ENCODE results near the gene SMIM22.

Gene SMIM22

DNA sequence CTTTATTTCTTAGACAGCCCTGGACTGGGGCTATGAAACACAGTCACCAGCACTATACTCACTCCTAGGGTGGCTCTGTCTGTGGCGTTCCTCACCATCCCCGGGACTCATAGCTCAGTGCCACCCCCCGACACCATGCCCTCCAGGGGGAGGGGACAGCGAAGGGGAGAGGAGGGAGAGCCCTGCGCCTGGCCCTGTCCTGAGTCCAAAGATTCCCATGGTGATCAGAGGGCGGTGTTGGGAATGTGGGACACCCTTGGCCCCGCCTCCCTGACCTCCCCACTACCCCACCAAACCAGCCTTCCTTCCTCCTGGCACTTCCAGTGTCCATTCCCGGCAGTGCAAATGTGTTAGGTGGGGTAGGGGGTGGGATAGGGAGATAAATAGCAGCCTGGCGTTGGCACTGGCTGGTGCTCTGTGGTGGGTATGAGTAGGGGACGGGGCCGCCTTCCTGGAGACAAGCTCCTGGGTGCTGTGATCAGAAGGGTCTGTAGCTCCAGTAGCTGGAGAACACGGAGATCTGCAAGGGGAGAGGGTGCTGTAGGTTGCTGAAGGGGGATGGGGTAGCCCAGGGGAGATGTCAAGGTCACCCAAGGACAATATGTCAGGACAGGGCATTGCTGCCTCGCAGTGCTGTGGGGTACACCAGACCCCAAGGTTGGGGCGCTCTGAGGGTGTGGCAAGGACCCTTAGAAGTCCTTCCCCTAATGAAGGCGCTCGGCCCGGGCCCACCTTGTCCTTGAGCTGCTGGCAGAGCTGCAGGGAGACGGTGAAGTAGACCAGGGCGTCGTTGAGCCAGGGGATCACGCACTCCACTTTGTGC lies 2.0 kb downstream of the SMIM22 start:
- no peak for DNase-seq (ENCODE audit: low read depth)

DNA sequence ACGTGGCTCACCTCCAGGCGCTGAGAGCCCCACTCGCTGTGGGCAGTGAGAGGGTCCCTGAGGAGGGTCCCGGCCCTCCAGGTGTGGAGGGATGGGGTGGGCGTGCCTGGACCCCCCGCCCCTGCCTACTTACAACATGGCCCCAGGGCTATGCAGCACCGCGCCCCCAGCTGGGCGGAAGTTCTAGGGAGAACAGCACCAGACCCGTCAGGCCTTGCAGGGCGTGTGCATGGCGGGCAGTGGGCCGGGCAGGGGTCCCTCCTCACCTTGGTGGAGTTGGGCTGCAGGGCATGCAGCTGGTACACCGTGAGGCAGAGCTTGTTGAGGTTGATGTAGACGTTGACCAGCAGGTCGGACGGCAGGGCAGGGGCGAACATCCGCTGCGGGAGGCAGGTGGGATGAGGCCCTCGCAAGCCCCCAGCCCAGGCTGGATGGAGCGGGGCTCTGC lies 2.7 kb downstream of the SMIM22 start:
- DNase-seq (ENCODE audit: low read depth), result no peak

DNA sequence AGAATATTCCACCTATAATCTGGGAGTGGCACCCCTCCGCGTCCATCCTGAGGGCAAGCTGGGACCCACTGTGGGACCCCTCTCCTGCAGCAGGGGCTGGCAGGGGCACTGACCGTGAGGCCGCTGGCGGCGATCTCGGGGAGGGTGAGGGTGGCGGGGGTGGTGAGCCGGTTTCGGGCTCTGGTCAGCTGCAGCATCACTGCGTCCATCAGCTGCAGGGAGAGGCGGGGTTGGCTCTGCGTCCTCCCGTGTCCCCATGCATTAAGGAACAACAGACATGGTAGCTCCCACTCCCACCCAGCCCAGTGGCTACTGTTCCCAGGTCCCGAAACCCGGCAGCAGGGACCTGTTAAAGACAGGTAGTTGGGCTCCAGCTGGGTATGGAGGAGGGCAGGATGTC lies 3.3 kb downstream of the SMIM22 start:
- no peak for DNase-seq (ENCODE audit: low read depth)

DNA sequence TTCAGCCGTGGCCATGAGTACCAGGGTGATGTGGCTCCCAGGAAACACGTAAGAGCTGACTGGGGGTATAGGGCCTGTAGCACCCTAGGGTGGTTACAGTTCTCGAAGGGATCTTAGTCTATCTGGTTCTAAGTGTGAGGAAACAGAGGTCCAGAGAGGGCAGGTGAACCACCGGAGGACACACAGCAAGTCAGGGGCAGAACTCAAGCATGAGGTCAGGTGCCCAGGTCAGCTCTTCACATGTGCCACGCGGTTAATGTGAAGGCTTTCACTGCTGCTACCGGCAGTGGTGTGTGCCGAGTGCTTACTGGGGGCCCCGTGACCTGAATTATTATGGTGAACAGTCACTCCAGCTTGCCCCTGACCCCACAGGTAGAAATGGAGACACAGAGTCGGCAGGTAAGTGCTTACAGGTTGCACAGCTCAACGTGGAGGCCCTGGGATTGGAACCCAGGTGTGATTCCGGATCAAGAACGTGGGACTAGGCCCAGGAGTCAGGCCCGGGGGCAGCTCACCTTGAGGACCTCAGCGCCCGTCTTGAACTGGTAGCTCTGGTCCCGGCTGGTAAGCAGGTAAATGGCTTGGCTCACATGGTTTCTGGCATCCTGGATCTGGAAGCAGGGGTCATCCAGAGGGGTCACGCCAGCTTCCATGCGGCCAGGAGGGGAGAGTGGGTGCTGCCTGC lies 4.1 kb downstream of the SMIM22 start:
- no peak for DNase-seq (ENCODE audit: low read depth)

DNA sequence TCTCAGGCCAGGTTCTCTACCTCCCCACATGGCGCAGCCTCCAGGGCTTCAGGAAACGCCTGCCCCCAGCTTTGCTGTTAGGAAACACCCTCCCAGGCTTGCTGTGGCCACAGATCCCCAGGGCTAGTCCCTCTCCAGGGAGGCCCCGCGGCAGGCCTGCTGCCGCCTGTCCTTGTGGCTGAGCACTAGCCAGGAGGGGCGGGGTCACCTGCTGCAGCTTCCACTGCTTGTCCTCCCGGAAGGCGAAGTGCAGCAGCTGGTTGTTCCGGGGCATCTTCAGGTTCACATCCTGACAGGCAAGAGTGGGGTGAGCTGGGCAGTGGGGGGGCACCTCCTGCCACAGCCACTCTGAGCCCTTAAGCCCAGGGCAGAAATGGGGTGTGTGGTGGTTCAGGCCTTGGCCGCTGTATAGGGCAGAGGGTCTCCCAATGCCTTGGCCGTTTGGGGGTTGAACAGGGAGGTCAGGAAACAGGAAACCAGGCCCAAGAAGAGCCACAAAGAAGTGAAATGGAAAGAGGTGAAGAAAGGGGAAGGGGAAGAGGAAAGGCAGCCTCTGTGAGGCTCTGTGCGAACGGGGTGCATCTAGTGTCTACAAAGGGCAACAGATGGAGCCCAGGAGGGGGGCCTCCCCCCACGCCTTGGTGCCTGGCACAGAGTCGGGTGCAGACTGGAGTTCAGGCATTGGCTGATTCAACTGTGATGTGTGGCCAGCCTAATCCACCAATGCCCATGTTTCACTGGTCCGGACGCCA lies 5.3 kb downstream of the SMIM22 start:
- DNase-seq (ENCODE audit: low read depth), result no peak

DNA sequence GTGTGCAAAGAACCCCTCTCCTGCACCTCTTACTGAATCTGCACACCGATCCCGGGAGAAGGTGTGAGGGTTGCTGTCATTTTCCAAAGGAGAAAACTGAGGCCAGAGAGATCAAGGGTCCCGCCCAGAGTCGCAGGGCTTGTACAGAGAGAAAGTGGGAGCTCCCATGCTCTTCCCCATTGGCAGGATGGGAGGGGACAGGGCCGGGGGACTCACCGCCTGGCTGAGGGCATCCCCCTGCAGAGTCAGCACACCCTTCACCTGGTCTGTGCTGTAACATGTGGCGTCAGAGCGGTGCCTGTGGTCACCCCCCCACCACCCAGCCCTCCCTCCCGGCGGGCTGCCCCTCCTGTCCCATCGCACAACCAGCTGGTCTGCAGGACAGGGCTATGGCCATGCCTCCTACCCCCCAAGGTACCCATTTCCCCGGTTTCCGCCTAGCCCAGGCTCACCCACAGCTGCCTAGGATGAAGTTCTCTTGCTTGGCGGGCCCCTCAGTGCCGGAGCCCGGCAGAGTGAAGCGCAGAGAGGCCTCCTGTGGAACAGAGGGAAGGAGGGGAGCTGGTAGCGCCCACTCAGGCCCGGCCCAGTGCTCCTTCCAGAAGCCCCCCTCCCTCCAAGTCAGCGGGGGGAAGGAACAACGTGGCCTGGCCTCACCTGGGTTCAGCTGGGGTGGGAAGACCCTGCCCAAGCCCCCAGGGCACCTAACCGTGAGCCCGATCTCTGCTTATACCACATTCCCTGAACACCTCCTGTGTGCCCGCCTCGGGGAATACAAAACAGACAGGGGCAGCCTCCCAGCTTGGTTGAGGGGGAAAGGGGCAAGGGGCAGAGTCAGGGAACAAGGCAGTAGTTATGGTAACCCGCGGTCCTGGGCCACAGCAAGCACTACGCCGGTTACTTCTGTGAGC lies 6.1 kb downstream of the SMIM22 start:
- DNase-seq (ENCODE audit: low read depth), result no peak

DNA sequence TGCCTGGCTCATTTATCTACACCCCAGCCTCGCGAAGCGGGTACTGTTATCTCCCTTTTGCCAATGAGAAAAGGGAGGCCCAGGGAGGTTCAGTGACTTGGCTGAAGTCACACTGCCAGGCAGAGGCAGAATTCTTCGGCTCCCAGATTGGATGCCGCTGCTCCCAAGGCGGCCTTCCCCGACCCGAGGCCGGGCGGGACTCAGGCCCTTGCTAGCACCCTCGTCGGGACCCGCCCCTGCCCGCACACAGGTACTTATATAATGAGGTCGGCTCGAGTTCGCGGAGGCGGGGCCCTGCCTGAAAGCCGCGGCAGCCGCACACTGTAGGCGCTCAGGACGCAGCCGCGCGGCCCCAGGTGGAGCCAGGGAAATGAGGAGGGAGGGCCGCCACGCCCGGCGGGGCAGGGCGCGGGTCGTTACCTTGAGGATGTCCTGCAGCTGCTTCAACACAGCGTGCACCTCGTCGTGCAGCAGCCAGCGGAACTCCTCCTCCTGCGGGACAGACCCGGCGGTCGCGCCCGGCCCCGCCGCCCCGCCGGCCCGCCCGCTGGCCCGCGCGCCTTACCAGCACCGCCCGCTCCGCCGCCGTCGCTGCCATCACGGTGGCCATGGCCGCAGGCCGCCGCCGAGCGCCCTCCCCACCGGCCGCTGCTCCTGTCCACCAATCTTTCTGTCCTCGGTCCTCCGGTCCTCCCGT lies 6.9 kb downstream of the SMIM22 start, which contains the start of gene ROGDI:
ROGDI (minus strand) TSS at position 672 of the 697 bp plus-strand sequence; CDS start at position 610, 62 bp downstream.
- DNase-seq (ENCODE audit: low read depth), result peak; percentile 83

DNA sequence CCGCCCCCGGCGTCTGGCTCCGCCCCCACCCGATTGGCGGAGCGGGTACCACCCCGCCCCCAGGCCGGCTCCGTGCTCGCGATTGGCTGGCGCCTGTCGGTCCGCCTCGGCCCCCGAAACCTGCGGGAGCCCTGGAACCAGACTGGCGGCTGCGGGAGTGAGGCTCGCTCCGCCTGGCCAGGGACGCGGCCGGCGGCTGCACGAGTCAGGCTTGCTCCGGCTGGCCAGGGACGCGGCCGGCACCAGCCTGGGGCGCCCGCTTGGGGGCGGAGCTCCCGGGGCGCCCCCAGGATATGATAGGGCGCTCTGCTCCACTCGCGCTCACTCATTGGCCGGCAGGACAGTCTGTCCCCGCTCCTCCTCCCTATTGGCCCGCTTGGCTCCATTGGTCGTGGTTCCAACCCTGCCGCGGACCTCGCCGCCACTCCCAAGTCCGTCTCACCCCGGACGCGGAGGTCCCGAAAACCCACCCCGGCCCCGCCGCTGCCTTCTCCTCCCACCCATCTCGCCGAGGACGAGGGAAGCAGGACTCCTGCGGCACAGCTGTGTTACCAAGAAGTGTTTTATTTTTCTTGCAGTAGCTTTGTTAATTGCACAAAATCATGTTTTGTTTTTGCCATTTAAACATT lies 7.6 kb downstream of the SMIM22 start:
- DNase-seq (ENCODE audit: low read depth), result peak; percentile 81

DNA sequence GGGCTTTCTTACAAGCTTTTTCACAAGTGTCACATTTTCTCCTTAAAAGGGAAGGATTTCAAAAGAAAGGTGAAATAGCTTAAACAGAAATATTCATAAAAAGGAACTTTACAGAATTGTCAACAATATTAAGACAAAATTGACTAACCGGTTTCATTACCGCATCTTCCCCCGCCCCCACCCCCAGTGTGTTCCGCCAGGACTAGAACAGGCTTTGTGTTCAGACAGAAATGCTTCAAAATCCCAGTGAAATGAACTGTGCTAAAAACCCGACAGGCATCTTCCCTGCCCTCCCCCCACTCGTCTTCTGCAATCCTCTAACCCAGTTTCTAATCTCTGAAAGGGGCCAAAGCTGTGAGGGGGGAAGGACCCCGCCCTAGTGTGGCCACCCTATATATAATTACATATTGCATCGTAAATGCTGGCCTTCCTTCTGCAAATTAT lies 8.3 kb downstream of the SMIM22 start:
- no peak for DNase-seq (ENCODE audit: low read depth)

DNA sequence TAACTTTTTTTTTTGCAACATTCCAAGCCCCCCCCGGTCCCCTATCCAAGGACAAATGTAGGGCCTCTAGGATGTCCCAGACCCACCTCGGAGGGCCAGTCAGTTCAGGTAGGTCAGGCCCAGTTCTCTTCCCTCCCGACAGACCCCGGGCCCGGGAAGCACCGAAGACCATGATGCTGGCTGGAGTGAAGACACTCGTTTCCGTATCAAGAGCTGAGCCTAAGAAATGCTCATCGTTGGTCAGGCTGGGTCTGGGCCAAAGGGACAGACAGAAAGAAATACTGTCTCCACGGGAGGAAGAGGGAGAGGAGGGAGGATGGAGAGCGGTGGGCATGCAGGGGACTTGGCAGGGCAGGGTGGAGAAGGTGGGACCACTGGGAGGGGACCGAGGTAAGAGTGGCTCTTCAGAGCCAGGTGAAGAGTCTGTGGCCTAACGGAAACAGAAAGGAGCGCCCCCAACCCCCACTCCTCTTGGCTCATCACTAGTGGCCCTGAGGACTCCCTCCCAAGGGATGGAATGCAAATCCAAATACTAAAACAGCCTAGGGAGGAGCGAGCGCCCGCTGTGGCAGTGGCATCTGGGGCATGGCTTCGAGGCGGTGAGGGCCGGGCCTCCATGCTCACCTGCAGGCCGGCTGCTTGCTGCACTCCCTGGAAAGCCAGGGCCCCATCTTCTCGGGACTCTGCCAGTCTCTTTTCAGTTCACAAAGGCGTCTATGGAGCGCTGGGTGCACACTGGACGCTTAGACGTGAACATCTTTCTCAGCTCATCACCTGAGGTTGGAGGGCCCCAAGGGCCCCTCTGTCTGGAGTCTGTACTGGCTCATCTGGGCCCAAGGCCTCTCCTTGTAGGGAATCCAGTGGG lies 9.0 kb downstream of the SMIM22 start:
- no peak for DNase-seq (ENCODE audit: low read depth)

DNA sequence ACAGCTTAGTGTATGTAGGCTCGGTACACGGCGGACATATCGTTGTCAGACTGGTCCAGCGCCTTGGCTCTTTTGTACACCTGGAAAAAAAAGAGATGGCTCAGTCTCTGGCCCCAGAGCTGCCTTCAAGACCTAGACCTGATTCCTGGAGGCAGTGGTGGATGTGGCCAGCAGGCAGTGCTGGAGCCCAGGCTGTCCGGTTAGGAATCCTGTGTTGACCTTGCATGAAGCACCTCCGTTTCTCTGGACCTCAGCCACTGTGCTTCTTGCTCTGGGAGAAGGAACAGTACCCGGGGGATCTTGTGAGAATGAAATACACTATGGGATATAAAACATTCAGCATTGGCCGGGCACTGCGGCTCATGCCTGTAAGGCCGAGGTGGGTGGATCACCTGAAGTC lies 10.1 kb downstream of the SMIM22 start:
- no peak for DNase-seq (ENCODE audit: low read depth)

DNA sequence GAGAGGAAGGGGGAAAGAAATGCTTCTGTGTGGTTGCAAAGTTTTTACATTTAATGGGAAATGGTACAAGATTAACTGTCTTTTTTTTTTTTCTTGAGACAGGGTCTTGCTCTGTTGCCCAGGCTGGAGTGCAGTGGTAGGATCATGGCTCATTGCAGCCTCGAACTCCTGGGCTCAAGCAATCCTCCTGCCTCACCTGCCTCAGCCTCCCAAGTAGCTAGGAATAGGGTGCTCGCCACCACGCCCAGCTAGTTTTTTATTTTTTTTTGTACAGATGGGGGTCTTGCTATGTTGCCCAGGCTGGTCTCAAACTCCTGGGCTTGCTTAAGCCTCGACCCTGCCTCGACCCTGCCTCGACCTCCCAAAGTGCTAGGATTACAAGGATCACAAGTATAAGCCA lies 11.1 kb downstream of the SMIM22 start:
- no peak for DNase-seq (ENCODE audit: low read depth)

DNA sequence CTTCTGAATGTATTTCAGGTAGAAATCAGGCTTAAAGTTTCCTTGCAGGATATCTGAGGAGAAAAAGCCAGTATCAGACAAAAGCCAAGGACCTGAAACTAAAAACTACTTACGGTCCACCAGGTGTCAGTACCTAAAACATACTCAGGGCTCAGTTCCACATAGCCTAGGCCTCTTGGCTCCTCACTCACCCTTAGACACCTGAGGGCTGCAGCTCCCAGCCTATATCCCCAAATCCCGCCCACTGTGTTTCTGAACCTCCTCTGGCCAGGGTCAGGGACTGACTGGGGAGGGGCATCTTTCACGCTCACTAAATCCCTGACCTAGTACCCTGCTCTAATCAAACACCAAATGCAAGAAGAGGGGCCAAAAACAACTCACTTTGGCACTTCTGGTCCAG lies 16.1 kb downstream of the SMIM22 start:
- DNase-seq (ENCODE audit: low read depth), result no peak

DNA sequence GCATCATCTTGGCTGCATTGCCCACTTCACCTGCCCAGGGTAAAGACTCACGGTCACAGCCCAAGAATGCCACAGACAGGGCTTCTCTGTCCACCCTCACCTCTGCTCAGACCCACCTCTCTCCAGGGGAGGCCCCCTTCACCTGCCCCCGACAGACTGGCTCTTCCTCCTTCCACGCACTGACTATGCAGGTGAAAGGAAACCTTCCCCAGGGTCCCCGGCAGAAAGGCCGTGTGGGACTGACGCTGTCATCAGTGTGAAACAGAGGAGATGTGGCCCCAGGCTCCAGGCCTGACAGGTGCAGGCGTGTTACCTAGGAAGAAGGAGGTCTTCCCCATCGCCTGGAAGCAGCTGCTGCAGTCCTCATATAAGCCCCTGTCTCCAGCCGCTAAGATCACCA lies 16.6 kb downstream of the SMIM22 start:
- no peak for DNase-seq (ENCODE audit: low read depth)

DNA sequence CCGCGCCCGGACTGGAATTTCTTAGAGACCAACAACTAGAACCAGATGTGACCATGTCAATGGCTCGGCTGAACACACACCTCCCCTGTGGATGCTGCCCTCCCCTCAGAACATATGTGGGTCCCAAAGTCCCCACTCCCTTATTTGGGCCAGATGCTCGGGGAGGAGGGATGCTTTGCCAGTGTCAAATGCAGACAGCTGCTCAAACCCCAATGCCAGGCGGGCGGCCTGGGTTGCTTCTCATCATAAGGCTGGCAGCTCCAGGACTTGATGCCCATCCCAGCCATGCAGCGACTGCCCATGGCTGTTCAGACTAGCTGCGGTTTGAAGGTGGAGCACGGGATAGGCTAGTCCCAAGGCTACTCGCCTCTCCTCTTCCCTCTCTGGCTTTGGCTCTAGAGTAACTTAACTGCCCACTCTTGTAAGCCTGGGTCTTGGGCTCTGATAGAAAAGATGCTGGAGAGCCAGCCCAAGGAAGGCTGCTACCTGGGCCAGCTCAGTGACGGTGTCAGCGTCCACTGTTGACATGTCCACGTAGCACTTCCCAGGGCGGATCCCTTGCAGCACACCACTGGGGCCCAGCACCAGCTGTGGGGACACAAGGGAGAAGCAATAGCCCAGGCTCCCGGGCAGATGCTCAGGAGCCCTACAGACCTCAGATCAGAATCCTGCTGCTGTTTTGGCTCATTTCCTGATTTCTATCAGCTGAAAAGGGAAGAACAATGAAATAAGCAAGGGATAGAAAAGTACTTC lies 18.3 kb downstream of the SMIM22 start:
- no peak for DNase-seq (ENCODE audit: low read depth)

DNA sequence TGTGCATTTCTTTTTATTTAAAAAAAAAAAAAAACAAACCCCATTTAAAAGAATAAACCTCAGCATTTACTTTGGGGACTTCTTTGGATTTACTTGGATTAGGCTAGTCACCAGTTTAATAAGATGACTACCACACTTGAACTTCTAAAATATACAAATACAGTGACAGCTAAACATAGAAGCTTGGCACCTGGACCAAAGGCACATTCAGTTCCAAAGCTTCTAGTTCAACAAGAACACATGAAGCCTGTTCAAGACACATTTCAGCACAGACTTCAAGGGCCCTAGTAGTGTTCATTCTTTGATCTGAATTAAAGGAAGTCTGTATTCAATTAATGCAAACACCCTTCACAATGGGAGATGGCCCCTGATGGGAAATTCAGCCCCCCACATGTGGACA lies 18.9 kb downstream of the SMIM22 start:
- DNase-seq (ENCODE audit: low read depth), result no peak

DNA sequence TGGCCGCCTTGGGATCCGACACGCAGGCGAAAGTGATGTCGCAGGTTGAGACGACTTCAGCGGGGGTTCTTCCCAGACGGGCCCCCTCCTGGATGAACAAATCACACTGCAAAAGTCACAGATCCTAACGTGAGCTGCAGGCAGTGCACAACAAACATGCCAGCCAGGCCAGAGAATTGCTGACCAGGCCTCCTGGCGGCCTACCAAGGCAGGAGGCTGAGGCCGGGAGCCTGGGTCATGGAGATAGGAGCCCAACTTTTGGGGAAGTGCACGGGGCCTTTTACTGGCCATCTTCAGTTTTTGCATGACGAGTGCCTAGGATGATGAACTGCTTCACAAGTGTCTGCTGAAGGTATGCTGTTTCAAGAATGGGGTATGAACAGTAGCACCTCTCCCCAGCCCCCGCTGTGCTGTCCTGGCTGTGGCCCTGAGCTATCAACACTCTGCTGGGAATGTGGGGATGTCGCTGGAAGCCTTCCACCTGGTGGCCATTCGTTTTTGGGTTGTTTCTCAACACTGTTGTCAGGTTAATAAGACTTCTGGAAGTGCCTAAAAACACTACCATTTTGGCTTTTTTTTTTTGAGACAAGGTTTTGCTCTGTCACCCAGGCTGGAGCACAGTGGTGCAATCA lies 19.5 kb downstream of the SMIM22 start:
- no peak for DNase-seq (ENCODE audit: low read depth)

DNA sequence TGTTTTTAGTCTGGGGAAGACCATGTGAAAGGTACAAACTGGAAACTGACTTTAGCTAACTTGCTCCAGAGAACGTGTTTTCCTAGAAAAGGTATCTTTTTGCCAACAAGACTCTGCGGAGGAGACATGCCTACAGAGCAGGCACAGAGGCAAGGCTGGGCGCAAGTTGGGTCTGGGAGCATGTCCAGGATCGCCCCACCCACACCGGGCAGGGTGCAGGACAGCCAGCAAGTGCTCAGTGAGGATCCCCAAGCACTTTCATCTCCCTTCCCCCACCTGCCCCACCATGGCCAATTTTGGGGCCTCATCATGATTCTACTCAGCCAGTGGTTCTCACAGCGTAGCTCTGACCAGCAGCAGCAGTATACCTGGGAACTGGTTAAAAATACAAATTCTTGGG lies 25.5 kb downstream of the SMIM22 start:
- no peak for DNase-seq (ENCODE audit: low read depth)
